Esophagus squamous epithelium (tissue), 5 donors: ENCODE results near the gene ANKRD60. TPM values are rescaled to one million over a fixed set of nuclear protein-coding genes. Genes with fewer than 3 reads are reported as not detected.

Source experiments
- DNase-seq: peaks from one replicate; lab custom pipeline; 2025; lab: John Stamatoyannopoulos, UW
- H3K27ac ChIP-seq, 4 donors: fragments of 200-600 bp; sonication (generic); one replicate each; pipeline ENCODE4 v1.5.1; 2016 to 2019; ENCODE audit warnings: mild to moderate bottlenecking in 1 of 4
- H3K27me3 ChIP-seq, 4 donors: fragments of 200-600 bp; sonication (generic); 1 replicate in 3 of 4; 2 replicates in 1 of 4; pipeline versions ENCODE4 v1.5.1 to v1.6.0; 2017 to 2021; ENCODE audit warnings: antibody characterized with exemption in 1 of 4
- H3K36me3 ChIP-seq, 3 donors: fragments of 200-600 bp; sonication (generic); one replicate each; pipeline ENCODE4 v1.5.1; 2016 to 2019
- H3K4me1 ChIP-seq, 3 donors: fragments of 200-600 bp; sonication (generic); one replicate each; pipeline ENCODE4 v1.5.1; 2017 to 2019
- H3K4me3 ChIP-seq, 4 donors: fragments of 200-600 bp; sonication (generic); 1 replicate in 3 of 4; 2 replicates in 1 of 4; pipeline ENCODE4 v1.5.1; 2016 to 2019; ENCODE audit warnings: mild to moderate bottlenecking in 2 of 4, moderate library complexity in 1 of 4
- H3K9me3 ChIP-seq, 3 donors: fragments of 200-600 bp; sonication (generic); one replicate each; pipeline ENCODE4 v1.5.1; 2016 to 2019
- CTCF ChIP-seq, 6 experiments: fragments of 450-650 bp in 4 of 6; fragments of 200-600 bp in 2 of 6; sonication (generic) in 2 of 6; IDR thresholded peaks; one replicate each; pipeline ENCODE4 v1.5.1; 2016 to 2019; ENCODE audit warnings: antibody characterized with exemption in 6 of 6, mild to moderate bottlenecking in 4 of 6, moderate library complexity in 4 of 6
- POLR2A ChIP-seq, 4 donors: fragments of 450-650 bp; IDR thresholded peaks; one replicate each; pipeline ENCODE4 v1.6.1; 2017; ENCODE audit warnings: antibody characterized with exemption in 4 of 4, mild to moderate bottlenecking in 4 of 4, moderate library complexity in 3 of 4
- WGBS, 2 donors: methylation state at CpG; one replicate each; pipeline ENCODE4 v1.1.5; 2018; 5-methylcytosine and 5-hydroxymethylcytosine counted together
- intact Hi-C: fragments of 100-400 bp; cut with DNase I; formaldehyde crosslinking; loops from one replicate; pipeline ENCODE4 v1.15.0; 2022
- total RNA-seq, 4 donors: library from RNA; depleted of rRNA; stranded (reverse); fragments of >200 nt; gene quantifications; one replicate each; pipeline ENCODE4 v1.1.0, GENCODE V29; 2016
- donor health status: DM: yes; HTN: yes; CAD: no.

The ANKRD60 gene
- total RNA-seq, 4 donors from 2014 or later, result not detected

- no peak for TF ChIP-seq POLR2A (IDR thresholded peaks at IDR 0.05)
- no peak for TF ChIP-seq CTCF (IDR thresholded peaks at IDR 0.05)
- peaks cover 0 to 22% (median 5%) of the 10 kb centered on the region in 3 donors for H3K4me1 ChIP-seq
- intact Hi-C loops, result loop anchor here (10.0 kb wide), 1 partner anchor 211 kb away; no protein-coding TSS in a partner anchor
- H3K27me3 ChIP-seq, result peaks cover 0 to 20% (median 3%) of the 10 kb centered on the region in 4 donors
- 85 to 95% methylated on average over 8 of the region's 8 CpGs for WGBS, 2 donors
- DNase-seq, result no peak
- H3K27ac ChIP-seq, result no peak overlapping the region
- H3K36me3 ChIP-seq, result peaks cover 0 to 27% (median 0%) of the 10 kb centered on the region in 3 donors
- H3K9me3 ChIP-seq, result no peaks in the 10 kb centered on the region
- no peak overlapping the region for H3K4me3 ChIP-seq
Observed at GRCh38 chr20:58233393-58233792, 4.9 kb upstream of the ANKRD60 start.

GRCh38 chr20:58231683-58232082, 3.2 kb upstream of the ANKRD60 start:
- no peaks in the 10 kb centered on the region for H3K9me3 ChIP-seq
- H3K27ac ChIP-seq, result no peak overlapping the region
- H3K4me3 ChIP-seq, result no peak overlapping the region
- peaks cover 6 to 38% (median 11%) of the 10 kb centered on the region in 4 donors for H3K27me3 ChIP-seq
- WGBS, 2 donors, result 71 to 74% methylated on average over 6 of the region's 6 CpGs
- TF ChIP-seq CTCF (IDR thresholded peaks at IDR 0.05) (no peak), POLR2A (IDR thresholded peaks at IDR 0.05) (no peak)
- H3K36me3 ChIP-seq, result peaks cover 0 to 27% (median 0%) of the 10 kb centered on the region in 3 donors
- H3K4me1 ChIP-seq, result peaks cover 0 to 18% (median 7%) of the 10 kb centered on the region in 3 donors
- no peak for DNase-seq
- intact Hi-C loops, result loop anchor here (10.0 kb wide), 1 partner anchor 213 kb away; no protein-coding TSS in a partner anchor

GRCh38 chr20:58229198-58229798, 845 bp upstream of the ANKRD60 start:
- H3K36me3 ChIP-seq, result peaks cover 0 to 17% (median 0%) of the 10 kb centered on the region in 3 donors
- peaks cover 0 to 13% (median 7%) of the 10 kb centered on the region in 3 donors for H3K4me1 ChIP-seq
- no peak overlapping the region for H3K4me3 ChIP-seq
- DNase-seq, result no peak
- intact Hi-C loops, result loop anchor here (10.0 kb wide), 1 partner anchor 714 kb away; no protein-coding TSS in a partner anchor
- no peak overlapping the region for H3K27ac ChIP-seq
- TF ChIP-seq CTCF (IDR thresholded peaks at IDR 0.05), result no peak
- TF ChIP-seq POLR2A (IDR thresholded peaks at IDR 0.05), result no peak
- H3K9me3 ChIP-seq, result no peaks in the 10 kb centered on the region
- WGBS, 2 donors, result 69 to 76% methylated on average over 14 of the region's 14 CpGs
- peaks cover 6 to 61% (median 11%) of the 10 kb centered on the region in 4 donors for H3K27me3 ChIP-seq

- Histone ChIP-seq H3K27me3 (peaks cover 6 to 71% (median 11%) of the 10 kb centered on the region in 4 donors), H3K9me3 (no peaks in the 10 kb centered on the region), H3K36me3 (peaks cover 0 to 12% (median 0%) of the 10 kb centered on the region in 3 donors), H3K4me3 (peak overlapping the region in 2 of 4 donors; percentile 27 to 53), H3K27ac (no peak overlapping the region), H3K4me1 (peaks cover 0 to 13% (median 7%) of the 10 kb centered on the region in 3 donors)
- WGBS, 2 donors, result 43 to 57% methylated on average over 1 to 4 of the region's 29 CpGs
- intact Hi-C loops, result loop anchor here (10.0 kb wide), 1 partner anchor 713 kb away; no protein-coding TSS in a partner anchor
- TF ChIP-seq CTCF (IDR thresholded peaks at IDR 0.05) (no peak), POLR2A (IDR thresholded peaks at IDR 0.05) (no peak)
- DNase-seq, result no peak
Observed at GRCh38 chr20:58228103-58228483, 360 bp downstream of the ANKRD60 start.
